HG03439 (cell line): ENCODE measurements around the gene CD81.

ENCODE experiments used
- ATAC-seq: cut with Tn5 transposase; IDR thresholded peaks from one replicate; pipeline ENCODE4 v1.9.1; 2021; ENCODE audit warnings: mild to moderate bottlenecking, moderate library complexity; ENCODE audit not compliant: unreplicated experiment

The CD81 gene

DNA sequence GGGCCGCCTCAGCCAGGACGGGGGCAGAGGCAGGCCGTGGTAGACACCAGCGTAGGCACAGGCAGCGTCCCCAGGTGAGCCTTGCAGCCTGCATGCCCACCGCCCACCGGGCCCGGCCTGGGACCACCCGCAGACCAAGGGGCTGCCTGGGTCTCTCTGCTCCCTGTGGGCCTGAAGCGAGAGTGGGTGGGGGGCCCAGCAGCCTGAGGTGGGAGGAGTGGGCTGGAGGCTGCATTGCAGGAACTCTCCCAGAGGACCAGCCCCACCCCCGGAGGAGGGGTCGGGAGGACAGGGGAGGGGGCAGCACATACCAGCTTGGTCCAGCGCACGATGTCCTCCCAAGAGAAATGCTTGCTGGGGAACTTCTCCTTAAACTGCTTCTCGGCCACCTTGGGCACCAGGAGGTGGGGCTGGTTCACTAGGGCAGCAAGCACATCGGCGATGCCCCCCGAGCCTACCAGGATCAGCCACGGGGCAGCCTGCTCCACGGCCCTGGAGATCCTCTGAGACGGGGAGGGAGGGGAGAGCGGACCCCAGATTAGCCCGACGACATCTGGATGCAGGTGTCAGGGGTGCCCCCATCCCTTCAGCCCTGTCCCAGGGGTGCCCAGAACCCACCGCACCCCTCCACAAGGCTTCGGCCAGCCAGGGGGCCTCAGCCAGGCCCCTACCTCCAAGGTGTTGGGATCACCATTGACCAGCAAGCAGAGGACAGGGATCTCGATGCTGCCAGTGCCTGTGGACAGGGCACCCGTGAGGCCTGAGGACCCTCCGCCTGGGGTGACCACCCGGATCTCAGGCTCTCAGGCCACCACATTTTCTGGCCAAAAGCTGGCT is 41.0 kb downstream of the CD81 start:
- no peak for ATAC-seq

DNA sequence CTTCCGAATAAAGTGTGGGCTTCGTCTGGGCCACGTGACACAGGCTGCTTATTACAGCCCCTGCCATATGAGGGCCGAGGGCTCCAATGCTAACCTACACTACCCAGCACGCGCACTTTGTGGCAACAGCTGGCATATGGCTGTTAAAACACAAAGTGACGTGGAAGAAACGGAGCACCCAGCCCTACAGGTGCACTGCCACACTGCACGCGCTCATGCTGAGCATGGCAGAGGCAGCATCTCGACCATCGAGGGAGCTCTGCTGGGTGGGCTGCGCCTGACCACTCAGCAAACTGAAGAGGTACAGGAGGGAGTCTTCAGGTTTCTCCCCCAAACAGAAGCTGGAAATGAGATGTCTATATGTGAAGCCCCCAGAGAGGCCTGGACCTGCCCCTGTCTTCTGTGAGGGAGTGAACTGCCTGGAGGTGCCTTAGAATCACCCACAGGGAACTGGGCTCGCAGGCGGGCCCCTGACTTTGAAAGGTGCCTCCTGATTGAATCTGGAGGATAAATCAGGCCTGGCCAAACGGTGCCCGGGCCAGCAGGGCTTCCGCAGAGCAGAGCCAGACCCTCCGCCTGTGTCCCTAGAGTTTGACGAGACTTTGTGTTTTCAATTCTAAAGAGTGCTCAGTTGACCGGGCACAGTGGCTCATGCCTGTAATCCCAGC is 41.7 kb downstream of the CD81 start:
- ATAC-seq, result no peak

DNA sequence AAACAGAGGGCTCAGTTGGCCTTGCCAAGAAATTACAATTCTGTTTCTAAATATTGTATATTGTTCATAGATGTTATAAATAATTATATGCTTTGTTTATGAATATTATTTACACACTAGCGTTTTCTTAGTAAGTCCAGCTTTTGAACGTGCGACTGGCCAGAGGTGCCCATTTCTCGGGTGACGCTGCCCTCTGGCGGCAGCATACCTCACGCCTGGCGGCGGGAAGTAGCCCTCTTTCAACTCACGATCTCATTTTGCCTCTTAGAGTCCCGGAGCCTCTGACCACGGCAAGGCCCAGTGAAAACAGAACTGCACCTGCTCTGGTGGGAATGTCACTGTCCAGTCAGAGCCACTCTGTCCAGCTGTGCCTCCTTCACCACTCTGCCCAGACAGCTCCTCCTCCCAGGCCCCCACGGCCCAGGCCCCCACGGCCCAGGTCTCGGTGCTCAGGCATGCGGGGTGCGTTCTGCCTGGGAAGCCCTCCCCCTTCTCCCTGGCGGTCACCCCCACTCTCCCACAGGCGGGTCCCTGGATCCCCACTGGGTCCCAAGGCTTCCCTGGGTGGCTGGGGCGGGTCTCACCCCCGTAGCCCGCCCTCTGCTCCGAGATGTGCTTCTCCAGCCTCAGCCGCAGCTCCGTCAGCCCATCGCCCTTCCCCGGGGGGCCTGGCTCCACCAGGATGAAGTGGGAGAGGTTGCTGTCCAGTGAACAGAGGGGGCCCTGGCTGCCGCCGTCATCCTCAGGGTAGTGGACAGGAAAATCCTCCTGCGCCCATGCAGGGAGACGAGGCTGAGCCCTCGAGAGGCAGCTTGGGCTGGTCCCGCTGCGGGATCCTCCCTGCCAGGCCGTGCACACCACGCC is 42.8 kb downstream of the CD81 start:
- ATAC-seq, result no peak

DNA sequence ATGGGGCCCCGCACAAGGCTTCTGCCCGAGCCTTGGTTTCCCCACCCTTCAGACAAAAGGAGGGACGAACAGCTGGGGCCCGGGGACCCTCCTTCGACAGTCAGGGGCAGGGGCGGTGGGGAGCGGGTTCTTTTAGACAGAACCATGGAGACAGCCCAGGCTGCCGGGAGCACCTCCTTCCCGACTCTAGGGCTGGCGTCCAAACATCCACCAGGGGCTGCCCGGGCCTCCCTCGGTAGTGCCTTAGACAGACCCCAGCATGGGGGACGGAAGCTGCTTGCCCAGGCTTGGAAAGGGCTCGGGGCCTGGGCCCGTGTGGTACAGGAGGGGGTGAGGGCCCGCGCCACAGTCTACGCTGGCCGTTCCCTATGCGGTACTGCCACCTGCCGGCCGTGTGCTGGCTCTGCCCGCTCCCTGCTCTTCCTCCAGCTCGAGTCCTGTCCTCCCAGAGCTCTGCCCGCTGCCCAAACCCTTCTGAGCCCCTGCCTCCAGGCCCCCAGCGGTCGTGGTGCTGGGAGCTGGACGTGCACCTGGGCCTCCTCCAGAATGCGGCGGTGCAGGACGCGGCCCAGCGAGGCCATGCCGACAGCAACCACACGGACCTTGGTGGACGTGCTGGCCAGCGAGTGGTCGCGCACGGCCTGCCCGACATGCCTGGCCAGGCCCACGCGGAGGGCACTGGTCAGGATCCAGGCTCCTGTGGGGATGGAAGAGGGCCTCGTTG is 43.6 kb downstream of the CD81 start:
- ATAC-seq, result no peak

DNA sequence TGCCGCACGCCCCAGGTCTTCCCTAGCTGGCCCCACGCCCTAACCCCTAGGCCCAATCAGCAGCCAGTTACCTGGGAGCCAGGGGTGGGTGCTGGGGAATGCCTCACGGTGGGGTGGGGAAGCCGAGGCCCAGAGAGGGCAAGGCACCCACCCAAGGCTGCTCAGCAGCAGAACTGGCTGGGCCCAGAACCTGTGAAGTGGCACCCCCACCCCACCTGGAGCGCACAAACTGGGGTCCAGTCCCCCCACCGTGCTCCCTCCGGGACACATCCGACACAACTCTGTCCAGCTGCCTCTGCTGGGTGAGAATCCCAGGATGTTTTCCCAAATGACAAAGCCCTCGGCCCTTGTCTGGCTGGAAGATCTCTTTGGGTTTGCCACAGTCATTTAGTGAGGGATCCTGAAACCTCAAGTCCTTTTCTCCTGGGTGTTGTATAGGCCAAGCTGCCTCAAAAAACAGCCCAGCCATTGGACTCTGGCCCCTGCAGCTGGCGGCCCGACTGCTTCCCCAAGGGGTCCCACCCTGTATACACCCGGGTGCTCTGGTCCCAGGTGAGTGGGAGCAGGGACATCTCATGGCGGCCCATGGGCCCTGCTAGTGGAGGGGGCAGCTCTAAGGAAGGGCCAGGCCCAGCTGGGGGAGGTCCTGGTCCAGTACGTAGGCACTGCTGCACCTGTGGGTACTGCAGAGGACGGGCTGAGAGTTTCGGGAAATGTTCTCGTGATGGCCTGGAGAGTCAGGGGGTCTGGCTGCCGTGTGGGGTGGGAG is 44.3 kb downstream of the CD81 start:
- no peak for ATAC-seq

DNA sequence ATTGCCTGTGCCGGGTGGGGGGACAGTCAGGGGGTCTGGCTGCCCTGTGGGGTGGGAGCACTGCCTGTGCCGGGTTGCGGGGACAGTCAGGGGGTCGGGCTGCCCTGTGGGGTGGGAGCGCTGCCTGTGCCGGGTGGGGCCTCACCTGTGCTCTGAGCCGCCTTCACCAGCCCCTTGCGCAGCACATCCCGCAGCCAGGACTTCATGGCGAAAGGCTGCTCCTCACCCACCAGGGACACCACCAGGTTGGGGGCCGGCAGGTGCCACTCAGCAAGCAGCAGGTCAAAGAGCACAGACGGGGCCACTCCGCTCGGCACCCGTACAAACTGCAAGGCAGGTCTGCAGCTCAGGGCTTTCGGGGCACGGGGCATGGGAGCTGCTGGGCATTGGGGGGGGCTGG is 44.9 kb downstream of the CD81 start:
- no peak for ATAC-seq

DNA sequence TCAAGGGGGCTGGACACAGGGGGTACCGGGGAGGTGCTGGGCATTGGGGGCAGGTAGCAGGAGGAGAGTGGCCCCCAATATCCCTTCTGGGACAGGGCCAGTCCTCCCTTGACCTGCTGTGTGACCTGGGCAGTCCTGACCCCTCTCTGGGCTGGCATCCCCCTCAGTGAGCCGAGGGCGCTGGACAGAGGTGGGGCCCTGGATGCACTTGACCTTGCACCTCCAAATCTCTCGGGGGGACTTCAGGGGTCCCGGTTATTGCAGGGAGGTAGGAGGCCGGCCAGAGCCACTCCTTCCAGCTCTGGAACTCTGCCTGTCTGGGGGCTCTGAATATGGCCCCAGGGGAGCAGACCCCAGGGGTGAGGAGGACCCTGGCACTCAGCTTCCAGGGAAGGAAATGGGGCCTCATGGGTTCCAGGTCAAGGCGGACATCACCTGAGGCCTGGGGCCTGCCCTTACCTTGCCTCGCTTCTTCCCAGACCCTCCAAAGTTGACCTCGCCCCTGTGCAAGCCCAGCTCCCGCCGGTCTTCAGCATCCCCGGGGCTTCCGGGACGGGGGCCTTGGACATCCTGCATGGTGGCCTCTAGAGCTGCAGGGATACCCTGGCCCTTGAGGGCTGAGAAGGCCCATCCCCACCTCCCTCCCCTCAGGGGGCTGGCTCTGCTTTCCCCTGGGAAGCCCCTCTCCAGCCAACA is 45.5 kb downstream of the CD81 start:
- no peak for ATAC-seq

DNA sequence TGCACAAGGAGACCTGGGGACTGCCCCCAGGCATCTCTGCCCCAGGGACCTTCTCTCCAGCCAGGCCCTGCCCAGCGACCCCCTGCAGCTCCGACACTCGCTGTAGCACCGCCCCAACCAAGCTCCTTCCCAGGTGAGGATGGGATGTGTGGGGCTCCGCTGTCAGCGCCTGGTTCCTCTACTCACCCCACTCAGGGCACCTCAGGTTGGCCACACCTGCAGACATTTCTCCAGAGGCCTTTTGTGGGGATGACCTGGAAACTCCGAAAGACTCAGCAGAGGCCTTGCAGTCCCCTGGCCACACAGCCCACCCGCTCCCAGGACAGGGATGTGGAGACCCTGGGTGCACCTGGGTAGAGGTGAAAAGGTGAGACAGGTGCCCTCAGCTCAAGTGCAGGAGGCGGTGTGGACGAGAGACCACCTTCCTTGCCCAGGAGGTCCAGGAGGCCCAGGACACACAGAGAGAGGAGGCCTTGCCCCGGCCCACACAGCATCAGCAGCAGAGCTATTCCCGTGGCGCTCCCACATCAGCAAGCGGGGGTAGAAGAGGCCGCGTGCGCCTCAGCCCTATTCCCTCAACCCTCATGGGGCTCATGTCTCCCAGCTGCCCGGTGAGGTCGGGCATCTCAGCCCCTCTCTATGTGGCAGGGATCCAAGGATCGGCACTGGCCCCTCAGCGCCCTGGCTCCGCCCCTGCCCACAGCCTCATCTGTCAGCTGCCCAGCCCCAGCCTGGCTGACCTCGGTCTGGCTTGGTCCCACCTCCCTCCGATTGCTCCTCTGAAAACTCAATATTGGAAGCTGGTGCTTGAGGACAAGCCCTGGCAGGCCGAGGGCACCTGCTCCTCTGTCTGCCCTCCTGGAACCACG is 46.3 kb downstream of the CD81 start:
- ATAC-seq, result no peak

DNA sequence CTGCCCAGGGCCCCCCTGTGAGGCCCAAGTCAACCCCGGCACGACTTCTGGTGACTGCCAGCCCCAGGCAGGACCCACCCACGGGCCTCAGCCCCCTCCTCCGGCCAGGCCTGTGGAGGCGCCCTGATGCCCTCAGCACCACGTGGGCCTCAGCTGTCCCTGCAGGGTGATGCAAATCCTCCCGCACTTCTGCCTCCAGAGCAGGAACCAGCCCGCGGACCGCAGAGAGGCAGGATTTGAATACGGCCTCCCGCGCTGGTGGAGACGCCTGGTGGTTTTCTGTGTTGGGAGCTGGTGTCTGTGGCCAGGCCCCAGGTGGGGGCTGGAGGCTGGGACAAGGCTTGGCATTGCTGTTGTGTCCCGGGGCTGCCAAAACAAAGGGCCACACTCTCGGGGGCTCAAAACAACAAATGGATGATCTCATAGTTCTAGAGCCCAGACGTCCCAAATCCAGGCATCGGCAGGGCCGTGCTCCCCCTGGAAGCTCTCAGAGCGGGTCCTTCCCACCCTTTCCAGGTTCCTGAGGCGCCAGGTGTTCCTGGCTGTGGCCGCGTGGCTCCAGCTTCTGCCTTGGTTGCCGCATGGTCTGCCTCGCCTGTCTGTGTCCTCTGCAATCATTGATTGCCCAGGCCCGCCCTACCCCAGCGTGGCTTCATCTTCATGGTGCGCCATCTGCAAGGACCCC is 47.8 kb downstream of the CD81 start:
- ATAC-seq, result no peak

DNA sequence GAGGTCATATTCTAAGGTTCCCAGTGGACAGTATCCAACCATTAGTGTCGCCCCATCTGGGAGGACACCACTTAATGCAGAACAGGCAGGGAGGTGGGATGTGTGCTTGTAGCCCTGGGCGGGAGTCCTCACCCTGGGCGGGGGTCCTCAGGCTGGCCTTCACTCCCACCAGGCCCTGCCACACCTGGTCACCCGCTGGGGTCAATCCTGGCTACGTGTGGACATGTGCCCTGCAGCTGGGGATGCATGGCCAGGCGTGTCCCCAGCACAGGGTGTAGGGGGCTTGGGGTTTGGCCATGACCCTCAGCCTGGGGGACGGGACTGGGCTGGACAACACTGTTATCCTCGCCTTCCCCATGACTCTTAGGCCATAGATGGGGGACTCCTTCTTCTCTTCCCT is 48.4 kb downstream of the CD81 start:
- no peak for ATAC-seq

DNA sequence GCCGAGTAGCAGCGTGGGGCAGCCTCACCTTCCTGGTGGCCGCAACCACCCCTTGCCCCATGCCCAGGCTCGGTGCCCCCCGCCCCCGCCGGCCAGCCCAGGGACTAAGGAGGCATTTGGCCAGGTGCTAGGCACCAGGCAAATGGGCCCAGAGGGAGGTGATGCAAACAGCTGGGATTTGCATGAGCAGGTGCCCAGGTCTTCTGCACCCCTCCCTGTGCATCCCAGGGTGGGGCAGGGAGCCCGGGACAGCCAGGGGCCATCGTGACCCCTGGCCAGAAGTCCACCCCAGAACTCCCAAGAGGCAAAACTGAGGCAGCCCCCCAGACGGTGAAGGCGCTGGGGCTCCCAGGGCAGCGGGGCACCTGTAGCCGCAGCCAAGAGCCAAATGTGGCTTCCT is 49.1 kb downstream of the CD81 start:
- no peak for ATAC-seq

DNA sequence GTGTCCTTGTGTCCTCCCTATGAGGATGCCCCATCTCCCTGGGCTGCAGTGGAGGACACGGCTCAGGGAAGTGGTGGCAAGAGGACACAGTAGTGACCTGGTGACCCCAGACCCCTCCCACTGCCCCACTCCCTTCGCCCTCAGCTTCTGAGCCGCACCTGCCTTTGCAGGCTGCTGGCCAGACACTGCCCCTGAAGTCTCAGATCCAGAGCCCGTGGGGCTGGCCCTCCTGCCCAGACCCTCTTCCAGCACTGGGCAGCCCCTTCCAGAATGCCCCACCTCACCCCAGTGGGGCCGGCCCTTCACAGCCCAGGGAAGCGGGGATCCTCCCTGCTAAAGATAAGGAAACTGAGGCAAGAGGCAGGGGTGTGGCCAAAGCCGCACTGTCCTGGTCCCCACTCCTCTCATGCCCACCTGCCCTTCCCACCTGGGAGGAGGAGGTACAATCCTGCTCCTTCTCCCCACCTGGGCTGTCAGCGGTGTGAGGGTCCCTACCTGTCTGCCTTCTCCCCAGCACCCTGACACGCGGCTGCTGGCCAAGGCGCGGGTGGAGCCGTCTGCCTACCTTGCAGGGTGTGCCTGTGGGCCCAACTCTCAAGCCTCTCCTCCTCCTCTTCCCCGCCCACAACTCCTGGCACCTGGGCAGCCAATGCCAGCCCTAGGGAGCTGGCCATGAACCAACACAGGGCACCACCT is 49.9 kb downstream of the CD81 start:
- ATAC-seq, result no peak

DNA sequence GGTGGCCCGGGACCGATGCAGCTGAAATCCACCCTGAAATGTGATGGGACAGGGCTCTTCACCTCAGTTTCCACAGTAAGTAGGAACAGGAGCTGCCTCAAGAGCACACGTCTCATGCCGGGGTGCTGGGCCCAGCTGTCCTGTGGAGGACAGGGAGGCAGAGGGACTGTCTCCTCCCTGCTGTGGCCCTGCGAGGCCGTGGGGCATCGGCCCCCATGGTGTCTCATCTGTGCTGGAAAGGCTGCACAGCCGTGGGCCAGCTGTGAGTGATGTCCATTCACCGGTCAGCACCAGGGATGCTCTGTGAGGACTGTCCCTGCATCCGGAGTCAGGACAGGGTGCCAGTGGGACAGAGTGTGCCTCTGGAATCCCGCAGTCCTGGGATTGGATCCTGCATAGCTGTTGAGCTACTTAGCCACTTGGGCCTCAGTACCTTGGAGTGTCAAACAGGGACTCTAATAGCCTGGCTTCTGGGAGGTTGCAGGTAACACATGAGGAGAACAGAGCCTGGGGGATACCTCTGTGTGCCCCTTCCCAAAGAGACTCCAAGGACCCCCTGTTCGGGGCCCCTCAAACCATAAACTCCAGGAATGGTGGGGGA is 50.7 kb downstream of the CD81 start:
- no peak for ATAC-seq

DNA sequence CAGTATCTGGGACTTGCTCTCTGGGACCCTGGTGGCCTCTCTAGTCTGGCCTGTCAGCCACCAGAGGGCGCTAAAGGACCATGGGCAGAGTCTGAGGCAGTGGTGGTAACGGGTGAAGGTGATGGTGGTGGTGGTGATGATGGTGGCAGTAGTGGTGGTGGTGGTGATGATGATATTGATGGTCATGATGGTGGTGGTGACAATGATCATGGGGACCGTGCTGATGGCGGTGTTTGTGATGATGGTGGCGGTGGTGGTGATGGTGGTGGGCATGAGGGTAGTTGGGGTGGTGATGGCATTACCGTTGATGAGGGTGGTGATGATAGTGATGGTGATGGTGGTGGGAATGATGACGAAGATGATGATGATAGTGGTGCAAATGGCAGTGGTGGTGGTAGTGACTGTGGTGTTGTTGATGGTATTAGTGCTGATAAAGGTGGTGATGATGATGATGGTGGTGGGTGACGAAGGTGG is 51.2 kb downstream of the CD81 start:
- ATAC-seq, result no peak

DNA sequence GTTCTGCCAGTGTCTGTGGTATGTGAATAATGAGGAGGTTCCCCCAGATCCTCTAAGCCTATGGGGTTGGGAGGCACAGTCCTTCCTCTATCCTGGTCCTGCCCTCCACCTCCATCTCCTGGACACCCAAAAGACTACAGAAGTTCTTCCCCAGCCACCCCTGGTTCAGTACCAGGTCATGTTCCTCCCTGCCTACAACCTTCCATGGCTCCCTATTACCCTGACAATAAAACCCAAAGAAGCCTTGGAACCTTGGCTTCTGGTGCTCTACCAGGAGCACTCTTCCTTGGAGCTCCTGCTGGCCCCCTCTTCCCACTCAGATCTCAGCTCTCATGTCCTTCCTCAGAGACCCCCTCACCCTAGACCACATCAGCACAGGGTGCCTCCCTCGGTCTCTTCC is 54.3 kb downstream of the CD81 start:
- no peak for ATAC-seq

DNA sequence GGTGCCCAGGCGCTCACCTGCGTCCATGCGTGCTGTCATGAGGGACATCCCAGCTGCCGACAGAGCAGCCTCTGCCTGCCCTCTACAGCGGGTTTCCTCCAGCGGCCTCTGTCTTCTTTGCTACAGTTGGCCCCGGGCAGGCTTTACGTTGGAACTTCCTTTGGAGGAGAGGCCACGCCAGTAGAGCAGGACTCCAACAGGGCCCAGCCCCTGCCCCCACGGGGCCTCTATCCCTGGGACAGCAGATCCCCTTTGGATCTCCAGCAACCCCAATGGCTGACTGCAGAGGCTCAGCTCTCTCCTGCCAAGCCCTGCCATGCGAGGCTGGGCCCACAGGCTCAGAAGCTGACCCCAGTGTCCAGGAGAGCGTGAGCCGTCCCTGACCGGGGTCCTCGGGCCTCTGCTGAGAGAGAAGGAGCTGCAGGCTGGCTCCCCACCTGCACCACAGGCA is 55.1 kb downstream of the CD81 start:
- no peak for ATAC-seq

DNA sequence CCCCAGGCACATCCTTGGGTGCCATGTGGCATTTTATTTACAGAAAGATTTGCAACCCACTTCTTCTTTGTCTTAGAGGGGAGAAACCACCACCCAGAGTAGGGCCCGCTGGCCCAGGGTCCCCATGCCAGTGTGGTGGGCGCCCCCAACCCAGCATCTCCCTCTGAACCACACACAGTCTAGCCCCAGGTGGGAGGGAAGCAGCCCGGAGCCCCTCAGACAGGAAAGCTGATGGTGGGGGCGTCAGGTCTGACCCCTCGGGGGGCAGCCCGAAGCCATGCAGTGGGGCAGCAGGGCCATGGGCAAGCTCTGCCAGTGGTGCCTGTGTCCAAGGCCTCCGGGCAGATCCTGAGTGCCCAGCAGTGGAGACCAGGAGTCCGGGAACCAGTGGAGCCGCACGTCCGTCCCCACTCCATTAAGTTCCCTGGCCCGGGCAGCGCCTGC is 55.5 kb downstream of the CD81 start:
- ATAC-seq, result no peak
